IPS-NIHi11 (cell line): ENCODE data around the gene ELP5.

Experiments
- DNase-seq: peaks from one replicate; pipeline ENCODE4 v3.0.0; 2012; ENCODE audit warnings: mixed read lengths, low spot score

The ELP5 gene

GRCh38 chr17:7219229-7219811 lies 32.7 kb upstream of the ELP5 start:
- no peak for DNase-seq

GRCh38 chr17:7219812-7220592 lies 32.0 kb upstream of the ELP5 start, which contains the start of the genes ACADVL and DLG4:
ACADVL (plus strand) TSS chr17:7219938; CDS start chr17:7219985, 47 bp downstream.
DLG4 (minus strand) TSS chr17:7219836.
- DNase-seq = peak; percentile 88

- peak; percentile 60 for DNase-seq
Measured at GRCh38 chr17:7220593-7221277, 31.3 kb upstream of the ELP5 start.

GRCh38 chr17:7221278-7222092 lies 30.5 kb upstream of the ELP5 start:
- DNase-seq = no peak

- no peak for DNase-seq
Measured at GRCh38 chr17:7222093-7222971, 29.7 kb upstream of the ELP5 start.

GRCh38 chr17:7222972-7223292 lies 29.1 kb upstream of the ELP5 start:
- no peak for DNase-seq

- no peak for DNase-seq
Measured at GRCh38 chr17:7223375-7223774, 28.6 kb upstream of the ELP5 start.

- no peak for DNase-seq
Measured at GRCh38 chr17:7224110-7224509, 27.9 kb upstream of the ELP5 start.

- DNase-seq = no peak
Measured at GRCh38 chr17:7224661-7225111, 27.3 kb upstream of the ELP5 start.

- DNase-seq = no peak
Measured at GRCh38 chr17:7225711-7226331, 26.2 kb upstream of the ELP5 start.

- no peak for DNase-seq
Measured at GRCh38 chr17:7226721-7227710, 25.0 kb upstream of the ELP5 start.

- DNase-seq = peak; percentile 1
Measured at GRCh38 chr17:7228920-7229319, 23.1 kb upstream of the ELP5 start.

GRCh38 chr17:7229504-7229903 lies 22.5 kb upstream of the ELP5 start:
- DNase-seq = no peak

- no peak for DNase-seq
Measured at GRCh38 chr17:7232114-7232513, 19.9 kb upstream of the ELP5 start.

- no peak for DNase-seq
Measured at GRCh38 chr17:7233701-7234082, 18.3 kb upstream of the ELP5 start.

- peak; percentile 94 for DNase-seq
Measured at GRCh38 chr17:7234083-7234951, 17.7 kb upstream of the ELP5 start, which contains the start of gene DVL2. DVL2 (minus strand) TSS chr17:7234517; CDS start chr17:7234262, 255 bp downstream.

- no peak for DNase-seq
Measured at GRCh38 chr17:7235693-7236665, 16.0 kb upstream of the ELP5 start.
